ENCODE measurements around the gene TAS2R41.
A peak's percentile ranks its signal among the peaks of the same experiment; 100 is the strongest.
"Not testable (repeated sequence)": the region's sequence is repeated elsewhere in the genome, so short reads cannot be mapped to it uniquely, and the experiment has no call there.

Gene TAS2R41

GRCh38 chr7:143514995-143515735, 37.5 kb downstream of the TAS2R41 start:
- intact Hi-C loops (cut with DNase I), result no loop called here
- DNase-seq, result peak in 6 of 10 donors; percentile 28 to 87 (median 72)

GRCh38 chr7:143516981-143517380, 39.3 kb downstream of the TAS2R41 start:
- intact Hi-C loops (cut with DNase I), result no loop called here
- DNase-seq, result no peak

GRCh38 chr7:143518521-143518920, 40.8 kb downstream of the TAS2R41 start:
- intact Hi-C loops (cut with DNase I), result no loop called here
- no peak for DNase-seq

GRCh38 chr7:143518941-143519340, 41.3 kb downstream of the TAS2R41 start:
- intact Hi-C loops (cut with DNase I), result no loop called here
- DNase-seq, result peak in 8 of 10 donors; percentile 46 to 95 (median 73)

GRCh38 chr7:143519411-143520131, 41.9 kb downstream of the TAS2R41 start:
- DNase-seq, result peak in 8 of 10 donors; percentile 21 to 91 (median 49)

GRCh38 chr7:143522309-143522916, 44.7 kb downstream of the TAS2R41 start:
- intact Hi-C loops (cut with DNase I); DNase-seq: not testable (repeated sequence)

More at GRCh38 chr7:143519411-143520131, 41.9 kb downstream of the TAS2R41 start:
- intact Hi-C loops (cut with DNase I), result no loop called here

Measured in posterior cingulate gyrus (tissue), 11 donors.